SW480 (cell line): Measurements from ENCODE around the gene GPR143.

Source experiments
- DNase-seq: peaks from one replicate; pipeline ENCODE4 v3.0.0-alpha.2; 2016; ENCODE audit warnings: low spot score

GPR143 gene

DNA sequence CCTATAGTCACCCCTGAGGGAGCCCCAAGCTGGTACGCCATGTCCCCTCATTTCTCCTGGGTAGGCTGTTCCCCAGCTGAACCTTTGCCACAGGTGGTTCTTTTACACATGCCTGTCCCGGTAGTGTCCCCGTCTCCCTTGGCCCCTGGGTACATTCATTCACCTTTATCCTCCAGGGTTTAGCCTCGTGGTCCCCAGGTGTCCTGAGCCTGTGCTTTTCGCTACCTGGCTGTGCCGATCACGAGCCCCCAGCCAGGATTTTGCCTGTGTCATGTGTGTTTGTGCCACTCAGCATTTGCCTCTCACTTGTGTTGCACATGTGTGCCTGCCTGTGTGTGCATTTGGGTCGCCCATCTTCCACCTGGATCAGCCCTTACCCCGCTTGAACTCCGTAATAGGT, 57.6 kb downstream of the GPR143 start:
- DNase-seq, result no peak

DNA sequence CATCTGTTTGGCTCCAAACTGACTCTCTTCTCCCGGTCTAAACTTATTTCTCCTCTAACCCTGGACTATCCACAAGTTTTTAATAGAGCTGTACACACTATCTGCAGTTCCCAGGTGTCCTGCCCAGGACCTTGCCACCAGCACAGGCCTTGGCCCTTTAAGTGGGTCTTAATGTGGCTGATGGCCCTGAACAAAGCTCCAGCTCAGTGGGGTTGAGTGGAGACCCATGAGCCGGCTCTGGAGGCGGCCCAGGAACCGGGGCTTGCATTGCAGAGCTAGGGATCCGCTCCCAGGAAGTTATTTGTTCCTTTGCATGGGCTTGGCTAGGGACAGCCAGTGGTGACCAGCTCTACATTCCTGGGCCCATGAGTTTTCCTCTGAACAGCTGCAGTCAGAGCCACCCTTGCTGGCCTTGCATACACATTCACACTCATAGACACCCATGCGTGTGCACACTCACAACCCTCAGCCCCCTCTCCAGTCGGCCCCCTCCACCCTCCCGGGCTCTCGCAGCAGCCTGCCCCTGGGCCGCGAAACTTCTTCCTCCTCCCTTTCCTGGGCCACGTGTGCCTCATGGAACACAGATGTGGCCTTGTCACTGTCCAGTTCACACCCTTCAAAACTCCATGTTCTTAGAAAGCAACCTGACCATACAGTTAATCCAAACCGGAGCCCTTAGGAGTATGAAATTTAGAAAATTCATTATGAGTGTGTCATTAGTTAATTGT, 58.2 kb downstream of the GPR143 start:
- no peak for DNase-seq

DNA sequence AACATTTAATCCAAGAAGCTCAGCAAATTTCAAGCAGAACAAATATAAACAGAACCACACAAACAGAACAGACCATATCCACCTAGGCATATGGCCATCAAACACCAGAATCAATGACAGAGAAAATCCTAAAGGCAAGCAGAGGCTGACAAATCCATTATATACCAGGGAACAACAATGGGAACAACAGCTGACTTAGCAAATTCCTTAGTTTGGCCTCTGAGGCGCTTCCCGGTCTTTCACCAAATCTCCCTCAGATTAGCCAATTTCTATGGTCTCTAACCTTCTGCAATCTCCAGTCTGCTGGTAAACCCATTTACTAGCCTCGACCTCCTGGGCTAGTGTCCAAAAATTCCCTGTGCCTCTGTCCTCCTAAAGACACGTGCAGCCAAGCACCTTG, 59.2 kb downstream of the GPR143 start:
- no peak for DNase-seq

DNA sequence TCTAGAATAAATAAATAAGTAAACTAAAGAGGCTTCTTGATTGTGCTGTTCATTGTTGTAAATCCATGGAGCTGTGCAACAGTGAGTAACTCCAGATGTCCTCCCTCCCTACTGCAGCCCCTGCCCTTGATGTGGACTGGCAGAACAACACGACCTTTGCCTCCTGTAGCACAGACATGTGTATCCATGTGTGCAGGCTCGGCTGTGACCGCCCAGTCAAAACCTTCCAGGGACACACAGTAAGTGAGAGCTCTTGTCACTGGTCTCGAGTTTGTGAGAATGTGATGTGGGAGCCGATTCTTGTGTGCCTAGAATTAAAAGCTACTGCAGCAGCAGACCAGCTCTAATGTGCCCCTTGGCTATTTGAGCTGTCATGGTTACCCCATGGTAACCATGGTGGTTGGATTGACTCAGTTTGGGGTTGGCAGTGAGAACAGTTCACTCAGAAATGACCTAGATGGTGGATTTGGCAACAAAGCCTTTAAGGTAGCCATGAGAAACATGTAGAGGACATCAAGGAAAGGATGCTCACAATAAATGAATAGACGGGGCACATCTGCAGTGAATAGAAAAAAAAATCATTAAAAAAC, 60.7 kb downstream of the GPR143 start:
- no peak for DNase-seq

DNA sequence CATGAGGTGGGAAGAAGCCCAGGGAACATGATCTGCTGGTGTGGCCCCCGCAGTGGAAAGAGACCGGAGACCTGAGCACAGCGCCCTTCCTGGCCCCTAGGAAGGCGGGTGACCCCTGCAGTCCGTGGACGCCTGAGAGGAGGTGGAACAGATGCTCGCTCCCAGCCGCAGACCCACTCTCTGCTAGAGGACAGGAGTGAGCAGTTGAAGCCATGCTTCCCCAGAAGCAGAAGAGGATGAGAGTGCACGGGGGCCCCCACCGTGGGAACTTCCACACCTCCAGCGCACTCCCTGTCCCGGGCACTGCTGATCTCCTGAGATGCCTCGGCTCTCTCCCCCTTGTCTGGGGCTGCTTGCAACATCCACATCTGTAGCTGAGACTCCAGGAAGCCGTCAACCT, 62.2 kb downstream of the GPR143 start:
- DNase-seq, result no peak

- no peak for DNase-seq
Observed at GRCh38 chrX:9701790-9702189, 63.9 kb downstream of the GPR143 start.

DNA sequence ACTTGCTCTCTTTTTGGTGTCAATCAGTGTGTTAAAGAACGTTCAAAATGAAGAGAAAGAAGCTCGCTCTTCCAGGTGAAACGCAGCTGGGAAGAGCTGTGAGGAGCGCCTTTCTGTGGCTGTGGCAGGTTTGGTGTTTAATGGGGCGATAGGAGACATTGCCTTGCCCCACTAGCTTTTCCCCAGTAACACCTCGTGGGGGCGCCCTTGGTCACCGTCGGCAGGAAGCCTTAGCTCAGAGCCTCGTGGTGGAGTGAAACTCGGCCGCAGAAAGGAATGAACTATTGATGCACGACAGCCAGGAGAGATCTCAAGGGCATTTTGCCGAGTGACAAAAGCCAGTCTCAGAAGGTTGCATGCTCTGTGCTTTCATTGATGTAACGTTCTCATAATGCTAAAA, 65.1 kb downstream of the GPR143 start:
- DNase-seq, result no peak

GRCh38 chrX:9698576-9698975, 67.1 kb downstream of the GPR143 start:
- DNase-seq, result no peak

DNA sequence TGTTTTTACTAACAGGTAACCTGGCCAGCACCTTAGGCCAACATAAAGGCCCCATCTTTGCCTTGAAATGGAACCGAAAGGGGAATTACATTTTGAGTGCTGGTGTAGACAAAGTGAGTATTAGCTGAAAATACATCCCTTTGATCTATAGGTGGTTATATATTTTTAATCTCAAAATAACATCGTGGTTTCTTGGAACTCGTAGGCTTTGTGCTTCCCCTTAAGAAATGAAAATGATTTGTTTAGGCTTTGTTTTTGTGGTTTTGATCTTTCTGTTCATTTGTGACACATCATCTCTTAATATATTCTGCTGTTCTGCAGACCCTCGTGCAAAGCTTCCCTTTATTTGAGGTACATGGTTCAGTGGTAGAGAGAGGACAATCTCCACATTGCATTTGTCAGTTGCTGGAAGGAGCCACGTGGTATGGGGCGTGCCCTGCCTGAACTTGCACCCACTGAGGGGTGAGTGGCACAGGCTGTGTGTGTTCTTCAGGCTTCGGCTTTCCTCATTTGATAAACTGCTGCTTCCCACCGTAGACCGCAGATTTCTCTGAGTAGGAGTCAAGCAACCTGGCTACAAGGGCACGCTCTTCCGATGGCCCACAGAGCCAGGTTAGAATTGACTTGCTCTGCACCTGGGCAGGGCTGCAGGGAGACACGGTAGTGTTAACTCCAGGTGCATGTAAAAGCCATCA, 72.2 kb downstream of the GPR143 start:
- DNase-seq, result no peak

GRCh38 chrX:9690046-9690445, 75.6 kb downstream of the GPR143 start:
- no peak for DNase-seq

- no peak for DNase-seq
Observed at GRCh38 chrX:9688833-9689232, 76.8 kb downstream of the GPR143 start.

DNA sequence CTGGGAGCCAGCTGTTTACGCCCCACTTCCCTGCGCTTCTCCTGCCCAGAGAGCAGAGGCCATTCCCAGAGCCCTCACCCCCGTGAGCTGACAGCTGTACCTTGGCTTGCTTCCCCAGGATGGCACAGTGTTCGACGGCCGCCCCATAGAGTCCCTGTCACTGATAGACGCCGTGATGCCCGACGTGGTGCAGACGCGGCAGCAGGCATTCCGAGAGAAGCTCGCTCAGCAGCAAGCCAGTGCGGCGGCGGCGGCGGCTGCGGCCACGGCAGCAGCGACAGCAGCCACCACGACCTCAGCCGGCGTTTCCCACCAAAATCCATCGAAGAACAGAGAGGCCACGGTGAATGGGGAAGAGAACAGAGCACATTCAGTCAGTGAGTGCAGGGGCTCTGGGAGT, 77.7 kb downstream of the GPR143 start:
- no peak for DNase-seq

- no peak for DNase-seq
Observed at GRCh38 chrX:9683350-9683749, 82.3 kb downstream of the GPR143 start.

DNA sequence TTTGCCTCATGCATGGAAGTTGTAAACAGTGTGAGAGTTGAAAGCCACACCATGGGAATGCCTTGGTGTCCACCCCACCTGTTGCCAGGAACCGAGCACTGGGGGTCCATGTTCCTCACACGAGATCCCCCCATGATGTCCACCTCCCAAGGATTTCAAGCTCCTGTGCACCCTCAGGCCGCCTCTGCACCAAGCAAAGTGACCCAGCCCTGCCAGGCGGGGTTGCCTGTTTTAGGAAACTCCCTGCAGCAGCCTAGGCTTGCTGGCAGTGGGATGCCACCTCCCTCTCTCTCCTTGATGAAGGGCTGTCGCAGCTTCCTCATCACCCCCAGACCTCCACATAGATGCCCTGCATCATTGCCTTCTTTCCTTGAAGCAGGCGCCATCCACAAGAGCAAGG, 82.8 kb downstream of the GPR143 start:
- DNase-seq, result no peak

- no peak for DNase-seq
Observed at GRCh38 chrX:9682456-9682855, 83.2 kb downstream of the GPR143 start.

DNA sequence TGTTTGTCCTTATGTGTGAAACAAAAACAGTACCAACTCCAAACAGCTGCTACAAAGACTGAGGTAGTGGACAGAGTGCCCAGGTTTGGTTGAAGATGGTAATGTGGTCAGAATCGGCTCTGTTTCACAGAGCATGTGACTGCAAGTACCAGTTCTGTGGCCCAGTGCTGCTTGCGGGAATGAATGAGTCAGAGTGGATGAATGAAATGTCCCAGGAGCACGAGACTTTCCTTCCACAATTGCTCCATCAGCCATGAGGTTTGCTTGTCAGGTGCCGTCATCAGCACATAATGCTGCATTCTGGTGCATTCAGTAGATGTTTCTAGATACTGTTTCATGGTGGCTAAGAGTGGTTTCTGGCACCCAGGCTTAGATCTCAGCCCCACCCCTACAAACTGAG, 84.2 kb downstream of the GPR143 start:
- DNase-seq, result no peak

GRCh38 chrX:9681011-9681410, 84.6 kb downstream of the GPR143 start:
- no peak for DNase-seq

DNA sequence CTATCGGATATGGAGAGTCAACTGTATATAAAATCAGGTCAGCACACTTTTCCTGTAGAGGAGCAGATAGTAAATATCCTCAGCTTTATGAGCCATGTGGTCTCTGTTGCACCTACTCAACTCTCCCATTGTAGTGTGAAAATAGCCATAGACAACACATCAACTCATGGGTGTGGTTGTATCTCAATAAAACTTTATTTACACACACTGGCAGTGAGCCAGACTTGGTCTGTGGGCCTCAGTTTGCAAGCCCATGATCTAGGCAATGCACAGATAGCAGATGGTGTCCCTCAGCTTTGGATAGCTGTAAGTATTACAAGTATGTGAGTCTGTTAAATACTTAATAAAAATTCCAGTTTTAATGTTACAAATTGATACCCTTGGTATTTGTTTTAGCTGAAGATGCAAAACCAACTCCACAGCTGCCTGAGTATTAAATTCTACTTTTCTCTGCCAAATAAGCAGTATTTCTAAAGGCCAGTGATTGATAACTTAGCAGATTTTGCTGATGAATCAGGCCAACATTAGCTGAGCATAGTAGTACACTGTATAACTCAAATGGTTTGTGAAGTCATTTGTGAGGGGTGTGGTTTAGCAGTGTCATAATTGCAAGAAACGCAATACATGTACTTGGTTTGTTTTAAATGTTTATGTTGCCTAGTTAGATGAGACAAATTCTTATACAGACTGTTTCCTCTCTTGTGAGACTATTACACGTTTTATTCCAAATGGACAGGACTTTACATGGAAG, 87.3 kb downstream of the GPR143 start:
- DNase-seq, result no peak

DNA sequence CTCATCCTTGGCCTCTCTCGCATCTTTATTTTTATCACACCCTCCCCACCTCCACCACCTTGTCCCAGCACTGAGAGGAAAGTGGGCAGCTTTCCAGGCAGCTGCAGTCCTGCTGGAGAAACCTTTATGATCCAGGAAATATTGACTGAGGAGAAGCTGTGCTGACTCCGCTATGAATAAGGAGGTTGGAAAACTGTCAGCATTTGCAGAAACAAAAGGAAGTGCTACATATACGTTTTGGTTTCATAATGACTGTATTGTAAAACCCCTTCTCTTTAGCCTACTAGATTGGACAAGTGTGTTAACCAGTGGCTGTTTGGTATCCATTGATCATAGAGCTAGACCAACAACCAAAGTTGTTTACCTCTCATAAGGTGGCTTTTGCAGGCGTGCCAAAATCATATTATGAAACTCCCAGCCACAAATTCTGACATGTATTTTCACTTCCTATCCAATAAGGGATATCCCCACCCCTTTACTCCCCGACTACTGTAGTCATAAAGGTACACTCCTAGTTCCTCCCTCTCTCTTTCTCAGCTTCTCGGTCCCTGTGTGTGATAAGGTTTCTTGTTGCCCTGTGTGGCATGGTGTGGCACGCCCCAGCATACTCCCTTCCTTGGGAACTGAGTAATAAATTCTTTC, 88.4 kb downstream of the GPR143 start:
- peak; percentile 8 for DNase-seq

DNA sequence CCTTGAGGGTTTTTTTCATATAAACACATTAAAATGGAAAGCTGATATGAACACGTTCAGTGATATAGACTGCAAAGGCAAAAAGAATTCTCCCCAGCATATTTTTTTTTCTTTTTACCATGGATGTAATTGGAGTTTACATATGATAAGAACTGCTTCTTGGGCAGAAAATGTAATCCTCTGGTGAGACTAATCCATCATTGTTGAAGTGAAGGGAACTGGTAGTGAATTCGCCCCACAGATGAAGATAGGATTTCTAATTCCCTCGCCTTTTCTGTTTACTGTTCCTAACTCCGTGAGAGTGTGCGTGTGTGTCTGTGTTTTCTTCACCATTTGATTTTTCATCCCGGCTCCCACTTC, 88.9 kb downstream of the GPR143 start:
- no peak for DNase-seq

DNA sequence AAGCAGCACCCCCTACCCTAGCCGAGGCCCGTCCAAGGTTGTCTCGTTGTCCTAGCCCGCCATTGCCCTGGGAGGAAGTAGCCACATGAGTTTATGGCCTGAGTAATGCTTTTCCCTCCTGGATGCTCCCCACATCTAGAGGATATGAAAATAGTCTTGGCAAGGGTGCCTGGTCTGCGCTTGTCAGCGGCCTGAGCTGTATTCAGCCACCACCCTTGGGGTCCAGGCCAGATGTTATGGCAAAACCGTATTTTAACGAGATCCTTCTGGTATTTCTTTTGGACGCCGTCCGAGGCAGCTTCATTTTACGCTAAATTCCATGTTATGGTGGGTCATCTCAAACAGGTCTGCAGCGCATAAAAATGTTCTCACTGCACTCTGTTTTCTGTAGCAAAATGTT, 89.3 kb downstream of the GPR143 start:
- no peak for DNase-seq
